HG03521 (cell line): ENCODE results near the gene CCNG1.
"Not testable (repeated sequence)": the region's sequence is repeated elsewhere in the genome, so short reads cannot be mapped to it uniquely, and the experiment has no call there.

Experiments
- ATAC-seq: cut with Tn5 transposase; IDR thresholded peaks from one replicate; pipeline ENCODE4 v1.9.1; 2021; ENCODE audit warnings: mild to moderate bottlenecking, moderate library complexity; ENCODE audit not compliant: unreplicated experiment

The CCNG1 gene

DNA sequence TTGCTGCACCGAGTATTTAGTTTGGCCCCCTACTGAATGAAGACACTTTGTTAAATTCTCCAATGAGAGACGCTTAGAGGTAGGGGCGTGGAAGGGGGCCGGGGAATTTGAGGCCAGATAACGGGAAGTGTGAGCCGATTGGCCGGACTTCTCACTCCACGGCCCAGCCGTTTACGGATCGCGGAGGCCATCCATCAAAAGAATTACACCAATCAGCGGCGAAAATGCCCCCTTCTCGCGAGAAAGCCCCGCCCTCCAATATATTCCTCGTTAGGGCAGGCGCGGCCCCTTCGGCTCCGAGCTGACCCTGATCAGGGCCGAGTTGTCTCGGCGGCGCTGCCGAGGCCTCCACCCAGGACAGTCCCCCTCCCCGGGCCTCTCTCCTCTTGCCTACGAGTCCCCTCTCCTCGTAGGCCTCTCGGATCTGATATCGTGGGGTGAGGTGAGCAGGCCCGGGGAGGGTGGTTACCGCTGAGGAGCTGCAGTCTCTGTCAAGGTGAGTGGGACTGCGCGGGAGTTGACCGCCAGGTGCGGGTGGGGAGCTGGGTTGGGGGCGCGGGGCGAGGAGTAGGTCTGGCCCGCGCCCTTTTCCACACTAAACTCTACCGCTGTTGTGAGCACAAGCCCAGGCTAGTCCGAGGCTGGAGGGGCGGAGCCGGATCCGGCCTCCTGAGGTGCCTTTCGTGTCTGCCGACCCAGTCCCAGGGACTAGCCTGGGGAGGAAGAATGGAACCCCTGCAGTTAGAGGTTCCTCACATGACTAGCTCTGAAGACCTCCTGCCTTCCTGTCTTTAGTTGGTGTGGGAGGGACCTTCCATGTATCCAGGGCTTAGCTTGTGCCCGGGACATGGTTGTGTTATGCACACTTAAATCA, at the start of gene CCNG1:
Gene CCNG1, plus strand, starts transcription at position 287 of the 874 bp plus-strand sequence. CDS start 1,662 bp downstream, outside the sequence.
- ATAC-seq = peak; percentile 96

DNA sequence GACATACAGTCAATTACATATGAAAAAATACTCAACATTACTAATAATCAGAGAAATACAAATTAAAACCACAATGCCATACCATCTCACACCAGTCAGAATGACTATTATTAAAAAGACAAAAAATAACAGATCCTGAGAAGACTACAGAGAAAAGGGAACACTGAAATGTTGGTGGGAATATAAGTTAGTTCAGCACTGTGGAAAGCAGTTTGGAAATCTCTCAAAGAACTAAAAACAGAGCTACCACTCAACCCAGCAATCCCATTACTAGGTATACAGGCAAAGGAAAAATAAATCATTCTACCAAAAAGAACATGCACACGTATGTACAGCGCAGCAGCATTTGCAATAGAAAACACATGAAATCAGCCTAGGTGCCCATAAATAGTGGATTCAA, 41.6 kb upstream of the CCNG1 start:
- no peak for ATAC-seq

DNA sequence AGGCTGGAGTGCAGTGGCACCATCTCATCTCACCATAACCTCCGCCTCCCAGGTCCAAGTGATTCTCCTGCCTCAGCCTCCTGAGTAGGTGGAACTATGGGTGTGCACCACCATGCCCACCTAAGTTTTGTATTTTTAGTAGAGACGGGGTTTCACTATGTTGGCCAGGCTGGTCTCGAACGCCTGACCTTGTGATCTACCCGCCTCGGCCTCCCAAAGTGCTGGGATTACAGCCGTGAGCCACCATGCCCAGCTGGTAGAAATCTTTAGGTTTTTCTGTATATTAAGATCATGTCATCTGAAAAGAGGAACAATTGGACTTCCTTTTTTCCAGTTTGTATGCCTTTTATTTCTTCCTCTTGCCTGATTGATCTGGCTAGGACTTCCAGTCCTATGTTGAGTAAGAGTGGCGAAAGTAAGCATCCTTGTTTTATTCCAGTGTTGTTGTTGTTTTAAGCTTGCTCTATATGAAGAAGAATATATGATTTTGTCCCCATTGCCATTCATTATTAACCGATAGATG, 40.5 kb upstream of the CCNG1 start:
- ATAC-seq = not testable (repeated sequence)

GRCh38 chr5:163397354-163397753, 40.0 kb upstream of the CCNG1 start:
- no peak for ATAC-seq

- no peak for ATAC-seq
Observed at GRCh38 chr5:163399923-163400322, 37.5 kb upstream of the CCNG1 start.

DNA sequence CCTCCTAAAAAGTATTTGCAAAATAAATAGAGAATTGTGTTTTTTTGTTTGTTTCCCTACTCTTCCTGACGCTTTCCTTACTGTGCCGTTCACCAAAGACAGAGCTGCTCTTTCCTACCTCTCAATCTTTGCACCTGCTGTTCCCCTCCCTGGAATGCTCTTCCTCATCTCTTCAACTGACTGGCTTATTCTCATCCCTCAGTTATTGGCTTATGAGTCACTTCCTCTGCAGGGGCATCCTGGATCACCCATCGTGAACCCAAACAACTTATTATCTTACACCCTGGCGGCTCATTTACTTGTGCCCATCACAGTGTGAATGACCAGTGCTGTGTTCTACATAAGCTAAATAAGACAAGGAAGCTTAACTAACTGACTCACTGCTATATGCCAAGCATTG, 36.1 kb upstream of the CCNG1 start:
- no peak for ATAC-seq

DNA sequence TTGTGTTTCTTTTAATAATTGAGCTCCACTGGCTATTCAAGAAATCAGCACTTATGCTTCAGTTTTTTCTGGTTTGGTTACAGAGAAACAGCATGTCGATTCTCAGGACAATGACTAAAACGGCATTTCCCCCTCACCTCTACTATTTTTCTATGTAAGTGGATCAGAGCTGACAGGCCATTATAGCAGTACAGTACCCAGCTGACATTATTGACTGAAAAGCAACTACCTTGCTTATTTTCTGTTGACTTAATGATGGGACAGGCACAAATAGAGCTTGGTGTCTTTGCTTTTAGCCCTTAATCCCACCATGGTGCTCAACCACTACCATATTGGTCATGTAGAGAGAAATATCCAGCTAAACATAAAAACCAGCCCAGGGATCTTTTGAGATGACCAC, 35.4 kb upstream of the CCNG1 start:
- ATAC-seq = no peak

DNA sequence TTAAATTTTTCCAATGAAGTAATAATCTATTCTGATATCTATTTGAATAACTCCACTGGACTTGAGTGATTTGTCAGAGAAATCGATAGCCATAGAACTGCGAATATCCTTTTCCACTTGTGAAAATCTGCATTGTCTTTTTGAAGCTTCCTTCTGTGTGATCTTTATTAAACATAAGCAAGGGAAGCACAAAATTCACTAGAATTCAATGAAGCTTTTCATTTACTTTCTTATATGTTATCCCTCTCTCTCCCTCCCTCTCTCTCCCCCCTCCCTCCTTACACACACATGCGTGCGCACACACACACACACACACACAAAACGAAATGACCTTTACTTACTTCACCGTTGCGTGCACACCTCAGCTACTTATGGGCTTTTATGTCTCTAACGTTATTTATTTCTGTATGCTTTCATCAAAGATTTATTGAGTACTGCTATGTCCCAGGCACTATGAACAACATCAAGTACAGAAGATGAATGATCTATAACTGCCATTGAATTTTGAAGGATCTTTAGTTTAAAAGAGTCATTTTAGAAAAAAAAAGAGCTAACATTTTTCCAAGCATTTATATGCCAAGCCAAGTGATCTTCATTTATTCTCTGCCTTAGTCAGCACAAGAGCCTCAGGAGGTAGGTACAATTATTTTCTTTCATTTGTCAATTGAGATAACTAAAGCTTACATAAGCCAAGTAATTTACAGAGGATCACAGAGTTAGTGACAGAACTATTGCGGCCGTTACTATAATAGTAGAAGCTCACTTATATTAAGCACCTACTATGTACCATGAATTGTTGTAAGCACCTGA, 32.8 kb upstream of the CCNG1 start:
- no peak for ATAC-seq

DNA sequence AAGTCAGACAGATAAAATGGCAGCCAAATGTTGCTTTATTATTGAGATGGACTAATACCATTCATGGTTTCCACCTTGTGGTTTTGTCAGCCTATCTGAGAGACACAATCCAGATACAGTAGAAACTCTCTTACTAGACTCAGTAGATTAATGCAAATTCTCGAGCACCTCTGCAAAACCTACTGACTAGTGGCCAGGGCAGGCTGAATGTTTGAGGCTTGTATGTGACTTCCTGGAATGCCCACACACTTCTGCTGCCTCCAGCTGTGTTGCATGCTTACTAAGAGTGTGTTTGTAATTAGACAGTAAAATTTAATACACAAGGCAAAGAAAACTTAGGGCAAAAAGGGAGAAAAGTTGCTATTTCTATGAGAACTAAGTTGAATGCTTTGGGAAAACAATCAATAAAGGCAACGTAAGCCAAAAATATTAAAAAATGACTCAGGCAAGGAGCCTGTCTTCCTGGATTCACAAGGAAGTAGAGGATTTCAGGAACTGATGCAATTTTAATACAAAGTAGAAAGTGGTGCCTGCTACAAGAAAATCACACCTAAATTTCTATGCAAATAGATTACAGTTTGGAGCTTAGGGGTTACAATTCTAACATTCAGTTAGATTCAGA, 30.2 kb upstream of the CCNG1 start:
- ATAC-seq = peak; percentile 84

DNA sequence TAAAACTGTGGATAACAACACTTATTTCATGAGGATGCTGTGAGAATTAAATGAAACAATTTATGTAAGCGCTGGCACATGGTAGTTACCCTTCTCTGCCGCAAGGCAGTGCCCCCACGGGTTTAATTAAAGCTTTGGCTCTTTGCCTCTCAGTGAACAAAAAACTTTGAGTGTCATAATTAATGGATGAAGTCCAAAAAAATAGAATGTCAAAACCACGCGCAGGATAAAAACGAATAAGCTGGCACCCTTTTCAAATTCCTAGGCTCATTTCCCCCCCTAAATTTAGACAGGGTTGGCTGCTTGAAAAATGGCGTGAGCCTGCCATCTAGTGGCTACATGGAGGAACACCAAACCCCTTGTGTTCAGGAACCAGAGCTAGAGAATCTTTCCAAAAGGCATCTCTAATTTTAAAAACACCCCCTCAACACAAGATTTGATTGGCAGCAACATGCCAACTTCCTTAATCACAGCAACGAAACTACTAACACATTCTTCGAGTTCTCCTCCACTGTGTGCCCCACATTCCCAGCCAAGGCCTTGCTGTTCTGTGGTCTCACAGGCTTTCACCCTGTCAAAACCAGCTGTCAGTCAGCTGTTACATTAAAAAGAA, 29.0 kb upstream of the CCNG1 start:
- peak; percentile 59 for ATAC-seq

- ATAC-seq = no peak
Observed at GRCh38 chr5:163409384-163409783, 28.0 kb upstream of the CCNG1 start.

DNA sequence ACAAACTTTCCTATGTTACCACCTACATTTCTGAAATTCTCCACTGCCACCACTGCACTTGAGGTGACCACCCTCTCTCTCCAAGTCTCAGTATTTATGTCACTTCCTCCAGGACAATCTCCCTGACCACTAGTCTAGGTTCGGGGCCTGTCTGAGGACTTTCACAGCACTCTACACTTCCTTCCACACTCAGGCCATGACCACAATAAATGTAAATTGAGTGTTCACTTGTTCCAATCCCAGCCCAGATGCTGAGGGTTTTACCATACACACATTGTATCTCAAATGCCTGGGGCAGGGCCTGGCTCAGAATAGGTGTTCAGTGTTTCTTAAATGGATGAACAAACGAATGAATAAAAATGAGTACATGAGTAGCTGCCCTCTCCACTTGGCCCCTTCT, 26.9 kb upstream of the CCNG1 start:
- ATAC-seq = no peak

DNA sequence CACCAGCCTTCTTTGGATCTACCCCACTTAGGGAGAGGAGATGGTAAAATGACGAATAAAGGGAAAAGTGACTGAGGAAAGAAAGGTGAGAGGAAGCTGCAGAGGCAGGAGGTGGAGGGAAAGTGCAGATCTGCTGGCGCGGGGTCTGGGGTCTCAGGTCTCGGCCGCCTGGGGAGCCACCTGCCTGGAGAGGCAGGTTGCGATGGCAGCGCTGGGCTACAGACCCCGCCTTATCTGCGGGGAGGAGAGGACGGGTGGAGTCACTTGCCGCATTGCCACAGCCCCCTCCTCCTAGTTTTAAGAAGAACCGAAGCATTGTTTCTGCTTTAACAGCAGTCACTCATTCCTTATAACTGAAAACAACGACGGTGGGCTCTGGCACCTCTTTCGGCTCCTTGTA, 21.7 kb upstream of the CCNG1 start:
- not testable (repeated sequence) for ATAC-seq

DNA sequence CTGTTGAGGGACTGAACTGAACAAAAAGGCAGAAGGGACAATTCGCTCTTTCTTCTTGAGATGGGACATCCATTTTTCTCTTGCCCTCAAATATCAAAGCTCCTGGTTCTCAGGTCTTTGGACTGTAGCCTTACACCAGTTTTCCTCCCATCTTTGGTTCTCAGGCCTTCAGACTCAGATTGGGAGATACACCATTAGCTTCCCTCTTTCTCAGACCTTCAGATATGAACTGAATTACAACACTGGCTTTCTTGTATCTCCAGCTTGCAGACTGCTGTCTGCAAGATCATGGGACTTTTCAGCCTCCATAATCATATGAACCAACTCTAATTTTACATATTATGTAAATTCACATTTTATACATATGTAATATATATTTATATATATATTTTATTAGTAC, 12.6 kb upstream of the CCNG1 start:
- ATAC-seq = no peak

- not testable (repeated sequence) for ATAC-seq
Observed at GRCh38 chr5:163426128-163426527, 11.3 kb upstream of the CCNG1 start.

DNA sequence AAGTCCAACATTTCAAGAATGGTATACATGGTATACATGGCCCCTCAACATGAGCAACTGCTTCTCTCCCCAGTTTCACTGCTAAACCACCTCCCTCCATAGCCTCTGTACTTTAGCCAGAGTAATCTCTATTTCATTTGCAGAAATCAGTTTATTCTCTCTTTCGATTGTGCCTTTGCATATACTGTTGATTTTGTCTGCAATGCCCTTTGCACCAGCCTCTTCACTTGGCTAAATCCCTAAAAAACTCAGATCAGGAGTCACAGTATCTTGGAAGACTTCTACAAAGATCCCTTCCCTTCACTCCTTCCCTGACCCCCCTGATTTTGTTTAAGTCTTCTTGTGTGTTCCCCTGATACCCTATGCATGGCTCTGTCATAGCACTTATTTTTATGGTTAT, 4.9 kb upstream of the CCNG1 start:
- ATAC-seq = no peak

DNA sequence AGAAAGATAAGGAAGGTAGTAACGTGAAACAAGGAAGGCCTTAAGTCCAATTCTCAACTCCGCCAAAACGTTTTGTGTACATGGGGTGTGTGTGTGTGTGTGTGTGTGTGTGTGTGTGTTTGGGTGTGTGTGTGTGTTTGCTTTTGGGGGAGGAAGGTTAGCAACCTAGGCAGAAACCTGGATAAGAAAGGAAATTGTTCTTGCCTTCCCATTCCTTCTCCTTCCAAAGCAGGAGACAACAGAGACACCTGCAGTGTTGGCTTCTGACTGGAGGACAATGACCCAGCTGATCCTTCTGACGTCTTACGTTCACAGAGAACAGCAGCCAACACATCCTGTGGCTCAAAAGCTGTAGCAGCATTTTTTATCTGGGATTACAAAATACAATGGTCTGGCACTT, 4.1 kb upstream of the CCNG1 start:
- ATAC-seq = no peak

DNA sequence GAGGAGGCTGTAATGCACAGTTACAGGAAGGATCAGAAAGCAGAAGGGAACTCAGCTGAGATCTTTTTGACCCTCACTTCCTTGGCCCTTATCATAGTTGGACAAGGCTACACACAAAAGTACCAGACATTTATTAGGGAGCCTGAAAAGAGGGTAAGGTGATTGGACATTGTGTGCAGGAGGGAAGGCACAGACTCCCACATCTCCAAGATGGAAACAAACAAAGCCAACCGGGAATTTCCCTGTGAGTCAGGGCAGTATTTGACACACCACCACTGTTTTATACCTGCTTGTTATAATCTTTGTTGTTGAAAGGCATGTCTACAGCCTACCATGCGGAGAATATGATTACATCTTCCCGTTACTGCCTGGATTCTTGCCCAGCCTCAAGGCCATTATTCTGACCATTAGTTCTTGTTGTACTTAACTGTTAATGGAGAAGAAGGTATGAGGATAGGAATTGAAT, 3.0 kb upstream of the CCNG1 start:
- ATAC-seq = no peak

- no peak for ATAC-seq
Observed at GRCh38 chr5:163436515-163436914, 880 bp upstream of the CCNG1 start.

GRCh38 chr5:163437011-163437308, 435 bp upstream of the CCNG1 start:
- ATAC-seq = no peak

DNA sequence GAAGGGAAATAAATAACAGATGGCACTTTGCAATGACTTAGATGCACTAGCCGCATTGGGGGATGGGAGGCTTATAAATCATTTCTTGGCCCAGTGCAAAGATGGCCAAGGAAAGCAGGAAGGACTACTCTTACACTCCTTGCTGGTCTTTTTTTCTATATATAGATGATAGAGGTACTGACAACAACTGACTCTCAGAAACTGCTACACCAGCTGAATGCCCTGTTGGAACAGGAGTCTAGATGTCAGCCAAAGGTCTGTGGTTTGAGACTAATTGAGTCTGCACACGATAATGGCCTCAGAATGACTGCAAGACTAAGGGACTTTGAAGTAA, 1.7 kb downstream of the CCNG1 start:
- no peak for ATAC-seq
